Fibroblast of mammary gland (primary cell): ENCODE data around the gene MRTFB.
A peak's percentile ranks its signal among the peaks of the same experiment; 100 is the strongest.

ENCODE experiments used
- DNase-seq: peaks from one replicate; pipeline ENCODE4 v3.0.0-alpha.2; 2010; ENCODE audit warnings: low read depth
- H3K4me3 ChIP-seq: 2 replicates; pipeline ENCODE4 v1.5.1; 2011; ENCODE audit warnings: low read depth, mild to moderate bottlenecking, low read length, moderate library complexity; ENCODE audit not compliant: control insufficient read depth
- CTCF ChIP-seq: conservative IDR thresholded peaks from 2 replicates; pipeline ENCODE4 v1.5.1; 2011; ENCODE audit warnings: low read depth, low read length, inconsistent platforms; ENCODE audit not compliant: control insufficient read depth, insufficient read depth

MRTFB gene

GRCh38 chr16:14050291-14051027 lies 20.7 kb upstream of the MRTFB start:
- TF ChIP-seq CTCF: no peak
- H3K4me3 ChIP-seq: no peak overlapping the region
- DNase-seq: no peak

GRCh38 chr16:14051103-14051729 lies 19.9 kb upstream of the MRTFB start:
- no peak overlapping the region for H3K4me3 ChIP-seq
- TF ChIP-seq CTCF: no peak
- no peak for DNase-seq

- no peak for TF ChIP-seq CTCF
- H3K4me3 ChIP-seq: no peak overlapping the region
- DNase-seq: peak; percentile 57
Observed at GRCh38 chr16:14056970-14057369, 14.1 kb upstream of the MRTFB start.

- H3K4me3 ChIP-seq: no peak overlapping the region
- peak; percentile 12 for DNase-seq
- TF ChIP-seq CTCF: no peak
Observed at GRCh38 chr16:14057878-14058382, 13.2 kb upstream of the MRTFB start.

GRCh38 chr16:14061732-14062259 lies 9.3 kb upstream of the MRTFB start:
- no peak for DNase-seq
- H3K4me3 ChIP-seq: no peak overlapping the region
- no peak for TF ChIP-seq CTCF

GRCh38 chr16:14062261-14062660 lies 8.9 kb upstream of the MRTFB start:
- no peak for DNase-seq
- H3K4me3 ChIP-seq: no peak overlapping the region
- no peak for TF ChIP-seq CTCF
